CD14-positive monocyte (primary cell): ENCODE data around the gene TREX2. TPM values are rescaled to one million over a fixed set of nuclear protein-coding genes. Genes with fewer than 3 reads are reported as not detected.

Experiments
- DNase-seq, 3 donors: peaks; one replicate each; pipeline ENCODE4 v3.0.0-alpha.2; 2011 to 2022
- H2AFZ ChIP-seq: 2 replicates; pipeline ENCODE4 v1.6.0; 2012; ENCODE audit warnings: mild to moderate bottlenecking, low read depth, low read length, inconsistent platforms; ENCODE audit not compliant: insufficient read depth, poor library complexity, severe bottlenecking
- H3K27ac ChIP-seq, 2 donors: 1 replicate in 1 of 2; 2 replicates in 1 of 2; pipeline ENCODE4 v1.5.1; 2012 to 2013; ENCODE audit warnings: low read length in 2 of 2, control low read depth in 1 of 2, inconsistent platforms in 1 of 2, low read depth in 1 of 2, mild to moderate bottlenecking in 1 of 2
- H3K27me3 ChIP-seq, 2 donors: one replicate each; pipeline versions ENCODE4 v1.6.0 to v1.6.1; 2011 to 2013; ENCODE audit warnings: low read length in 2 of 2; ENCODE audit not compliant: control insufficient read depth in 2 of 2, insufficient read depth in 2 of 2
- H3K36me3 ChIP-seq, 2 donors: replicated peaks in 1 of 2; 1 replicate in 1 of 2; 2 replicates in 1 of 2; pipeline versions ENCODE4 v1.5.1 to v1.6.1; 2012 to 2013; ENCODE audit warnings: low read length in 2 of 2, control low read depth in 1 of 2, inconsistent platforms in 1 of 2, mild to moderate bottlenecking in 1 of 2; ENCODE audit not compliant: insufficient read depth in 2 of 2, control insufficient read depth in 1 of 2
- H3K4me1 ChIP-seq, 2 donors: 1 replicate in 1 of 2; 2 replicates in 1 of 2; pipeline versions ENCODE4 v1.5.1 to v1.6.1; 2012 to 2013; ENCODE audit warnings: low read length in 2 of 2, control low read depth in 1 of 2, inconsistent platforms in 1 of 2, mild to moderate bottlenecking in 1 of 2, moderate library complexity in 1 of 2; ENCODE audit not compliant: insufficient read depth in 2 of 2, control insufficient read depth in 1 of 2
- H3K4me2 ChIP-seq: replicated peaks from 2 replicates; pipeline ENCODE3; 2012; ENCODE audit warnings: low read length, moderate library complexity, mild to moderate bottlenecking; ENCODE audit not compliant: poor library complexity, severe bottlenecking; ENCODE audit errors: extremely low read depth
- H3K4me3 ChIP-seq, 3 experiments: fragments of 200-600 bp in 1 of 3; sonication (generic) in 1 of 3; replicated peaks in 1 of 3; 1 replicate in 2 of 3; 2 replicates in 1 of 3; pipeline ENCODE4 v1.5.1; 2011 to 2013; ENCODE audit warnings: low read length in 3 of 3, mild to moderate bottlenecking in 3 of 3, control low read depth in 2 of 3, low read depth in 2 of 3, inconsistent platforms in 1 of 3, moderate library complexity in 1 of 3
- H3K79me2 ChIP-seq: 2 replicates; pipeline ENCODE4 v1.6.0; 2012; ENCODE audit warnings: mild to moderate bottlenecking, control low read depth, inconsistent platforms, low read length, moderate library complexity; ENCODE audit not compliant: insufficient read depth
- H3K9ac ChIP-seq: 2 replicates; pipeline ENCODE4 v1.6.0; 2017; ENCODE audit warnings: low read length, mild to moderate bottlenecking; ENCODE audit not compliant: insufficient read depth, poor library complexity, severe bottlenecking
- H3K9me3 ChIP-seq, 2 donors: replicated peaks in 1 of 2; 1 replicate in 1 of 2; 2 replicates in 1 of 2; pipeline versions ENCODE4 v1.5.1 to v1.6.1; 2012 to 2013; ENCODE audit warnings: low read length in 2 of 2, control low read depth in 1 of 2; ENCODE audit not compliant: control insufficient read depth in 1 of 2, insufficient read depth in 1 of 2
- H4K20me1 ChIP-seq: 2 replicates; pipeline ENCODE4 v1.6.0; 2012; ENCODE audit warnings: mild to moderate bottlenecking, low read length, control low read depth, moderate library complexity; ENCODE audit not compliant: insufficient read depth
- H3K27ac Mint-ChIP-seq, 7 donors: one replicate each; pipeline ENCODE4 v1.8.0; 2020; ENCODE audit warnings: mild to moderate bottlenecking in 7 of 7, mixed read lengths in 7 of 7, moderate library complexity in 6 of 7, inconsistent platforms in 2 of 7
- H3K27me3 Mint-ChIP-seq, 3 donors: one replicate each; pipeline ENCODE4 v1.8.0; 2021 to 2022; ENCODE audit warnings: low read depth in 3 of 3, mild to moderate bottlenecking in 3 of 3, mixed read lengths in 3 of 3, moderate library complexity in 3 of 3, inconsistent platforms in 1 of 3
- H3K36me3 Mint-ChIP-seq, 2 donors: one replicate each; pipeline ENCODE4 v1.8.0; 2020; ENCODE audit warnings: mixed read lengths in 2 of 2, inconsistent platforms in 1 of 2, mild to moderate bottlenecking in 1 of 2
- H3K4me1 Mint-ChIP-seq: one replicate; pipeline ENCODE4 v1.8.0; 2020; ENCODE audit warnings: mild to moderate bottlenecking, mixed read lengths
- H3K4me3 Mint-ChIP-seq, 2 donors: one replicate each; pipeline ENCODE4 v1.8.0; 2020; ENCODE audit warnings: mild to moderate bottlenecking in 2 of 2, mixed read lengths in 2 of 2, moderate library complexity in 1 of 2
- H3K9me3 Mint-ChIP-seq, 7 donors: one replicate each; pipeline ENCODE4 v1.8.0; 2020 to 2022; ENCODE audit warnings: mixed read lengths in 7 of 7, mild to moderate bottlenecking in 6 of 7, moderate library complexity in 6 of 7, inconsistent platforms in 2 of 7
- WGBS: methylation state at CpG from one replicate; pipeline ENCODE4 v1.1.5; 2013; ENCODE audit warnings: missing lambda C conversion rate; ENCODE audit not compliant: insufficient coverage; 5-methylcytosine and 5-hydroxymethylcytosine counted together
- intact Hi-C, 2 donors: fragments of 100-400 bp; cut with micrococcal nuclease; formaldehyde crosslinking; loops; one replicate each; pipeline versions ENCODE4 v1.15.0 to v1.15.1; 2023
- polyA plus RNA-seq, 3 donors: library from polyadenylated mRNA; depleted of rRNA in 1 of 3; unstranded in 2 of 3; stranded (reverse) in 1 of 3; fragments of 300-500 nt in 2 of 3; fragments of >200 nt in 1 of 3; fragmentation: Illumina TruSeq in 2 of 3; gene quantifications; 1 replicate in 2 of 3; 2 replicates in 1 of 3; pipeline ENCODE4 v1.2.3, GENCODE V29; 2012 to 2021
- TF ChIP-seq, protein P1 (sequence below): fragments of 200-600 bp; IDR thresholded peaks from one replicate; pipeline ENCODE4 v1.8.0; 2022; ENCODE audit warnings: antibody characterized with exemption, mild to moderate bottlenecking

TREX2 gene
- polyA plus RNA-seq, 3 donors = 1.5 TPM; not detected in 2

DNA sequence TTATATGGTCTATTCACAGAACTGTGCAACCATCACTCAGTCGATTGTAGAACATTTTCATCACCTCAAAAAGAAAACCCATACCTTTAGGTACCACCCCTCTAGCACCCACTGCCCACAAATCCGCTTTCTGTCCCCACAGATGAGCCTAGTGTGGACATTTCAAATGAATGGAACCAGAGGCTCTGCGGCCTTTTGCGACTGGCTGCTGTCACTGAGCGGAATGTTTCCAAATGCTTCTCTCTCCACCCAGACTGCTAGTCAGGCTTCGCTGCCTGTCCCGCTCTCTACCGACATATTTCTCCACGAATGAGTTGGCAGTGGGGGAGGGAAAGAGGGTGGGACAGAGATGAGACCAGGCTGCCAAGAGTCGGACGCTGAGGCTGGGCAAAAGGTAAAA lies 47.2 kb upstream of the TREX2 start:
- intact Hi-C loops = no loop called here
- H3K27ac Mint-ChIP-seq = no peak overlapping the region
- Histone ChIP-seq H3K4me3 (no peak overlapping the region), H3K4me1 (no peaks in the 10 kb centered on the region), H3K79me2 (no peaks in the 10 kb centered on the region), H3K36me3 (no peaks in the 10 kb centered on the region), H2AFZ (no peak overlapping the region), H3K27me3 (peaks cover 0 to 8% of the 10 kb centered on the region in 2 donors), H3K27ac (no peak overlapping the region), H3K4me2 (no peak overlapping the region), H3K9ac (no peak overlapping the region), H4K20me1 (no peaks in the 10 kb centered on the region), H3K9me3 (no peaks in the 10 kb centered on the region)
- TF ChIP-seq, protein P1, sequence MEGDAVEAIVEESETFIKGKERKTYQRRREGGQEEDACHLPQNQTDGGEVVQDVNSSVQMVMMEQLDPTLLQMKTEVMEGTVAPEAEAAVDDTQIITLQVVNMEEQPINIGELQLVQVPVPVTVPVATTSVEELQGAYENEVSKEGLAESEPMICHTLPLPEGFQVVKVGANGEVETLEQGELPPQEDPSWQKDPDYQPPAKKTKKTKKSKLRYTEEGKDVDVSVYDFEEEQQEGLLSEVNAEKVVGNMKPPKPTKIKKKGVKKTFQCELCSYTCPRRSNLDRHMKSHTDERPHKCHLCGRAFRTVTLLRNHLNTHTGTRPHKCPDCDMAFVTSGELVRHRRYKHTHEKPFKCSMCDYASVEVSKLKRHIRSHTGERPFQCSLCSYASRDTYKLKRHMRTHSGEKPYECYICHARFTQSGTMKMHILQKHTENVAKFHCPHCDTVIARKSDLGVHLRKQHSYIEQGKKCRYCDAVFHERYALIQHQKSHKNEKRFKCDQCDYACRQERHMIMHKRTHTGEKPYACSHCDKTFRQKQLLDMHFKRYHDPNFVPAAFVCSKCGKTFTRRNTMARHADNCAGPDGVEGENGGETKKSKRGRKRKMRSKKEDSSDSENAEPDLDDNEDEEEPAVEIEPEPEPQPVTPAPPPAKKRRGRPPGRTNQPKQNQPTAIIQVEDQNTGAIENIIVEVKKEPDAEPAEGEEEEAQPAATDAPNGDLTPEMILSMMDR = no peak
- H3K36me3 Mint-ChIP-seq = no peaks in the 10 kb centered on the region
- H3K4me1 Mint-ChIP-seq = peaks cover 2% of the 10 kb centered on the region
- H3K9me3 Mint-ChIP-seq = peaks cover 0 to 6% (median 0%) of the 10 kb centered on the region in 7 donors
- H3K4me3 Mint-ChIP-seq = no peak overlapping the region
- DNase-seq = no peak
- peaks cover 15 to 29% (median 16%) of the 10 kb centered on the region in 3 donors for H3K27me3 Mint-ChIP-seq
- 100% methylated on average over 1 of the region's 11 CpGs for WGBS

DNA sequence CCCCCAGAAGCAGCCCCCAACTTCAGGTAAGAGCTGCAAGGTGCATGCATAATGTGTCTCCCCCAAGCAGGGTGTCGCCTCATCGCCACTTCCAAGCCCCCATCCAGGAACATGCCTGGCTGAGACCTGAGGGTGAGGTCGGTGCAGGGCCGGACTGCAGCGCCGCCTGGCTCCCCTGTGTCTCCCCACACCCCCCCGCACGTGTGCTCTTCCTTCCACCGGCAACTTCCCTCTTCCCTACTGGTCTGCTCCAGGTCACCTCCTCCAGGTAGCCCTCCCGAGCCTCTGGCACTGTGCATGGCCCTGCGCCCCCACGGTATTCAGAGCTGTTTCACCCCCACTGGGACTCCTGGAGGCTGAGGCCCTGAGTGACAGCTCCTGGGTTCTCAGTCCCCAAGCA lies 46.7 kb upstream of the TREX2 start:
- no peak for DNase-seq
- H3K9ac ChIP-seq = no peak overlapping the region
- Mint-ChIP-seq H3K9me3 (peaks cover 0 to 6% (median 0%) of the 10 kb centered on the region in 7 donors), H3K27ac (no peak overlapping the region), H3K27me3 (peaks cover 15 to 29% (median 16%) of the 10 kb centered on the region in 3 donors), H3K4me3 (no peak overlapping the region), H3K36me3 (no peaks in the 10 kb centered on the region), H3K4me1 (peaks cover 2% of the 10 kb centered on the region)
- no peaks in the 10 kb centered on the region for H3K79me2 ChIP-seq
- H4K20me1 ChIP-seq = no peaks in the 10 kb centered on the region
- no peaks in the 10 kb centered on the region for H3K9me3 ChIP-seq
- intact Hi-C loops = no loop called here
- no peak overlapping the region for H3K27ac ChIP-seq
- H3K4me3 ChIP-seq = no peak overlapping the region
- H3K27me3 ChIP-seq = peaks cover 0 to 8% of the 10 kb centered on the region in 2 donors
- no peaks in the 10 kb centered on the region for H3K4me1 ChIP-seq
- no peaks in the 10 kb centered on the region for H3K36me3 ChIP-seq
- H3K4me2 ChIP-seq = no peak overlapping the region
- TF ChIP-seq, protein P1 = no peak
- no peak overlapping the region for H2AFZ ChIP-seq
- WGBS = 97% methylated on average over 5 of the region's 12 CpGs
